ENCODE measurements around the gene SLC34A2.
A peak's percentile ranks its signal among the peaks of the same experiment; 100 is the strongest.

DNA sequence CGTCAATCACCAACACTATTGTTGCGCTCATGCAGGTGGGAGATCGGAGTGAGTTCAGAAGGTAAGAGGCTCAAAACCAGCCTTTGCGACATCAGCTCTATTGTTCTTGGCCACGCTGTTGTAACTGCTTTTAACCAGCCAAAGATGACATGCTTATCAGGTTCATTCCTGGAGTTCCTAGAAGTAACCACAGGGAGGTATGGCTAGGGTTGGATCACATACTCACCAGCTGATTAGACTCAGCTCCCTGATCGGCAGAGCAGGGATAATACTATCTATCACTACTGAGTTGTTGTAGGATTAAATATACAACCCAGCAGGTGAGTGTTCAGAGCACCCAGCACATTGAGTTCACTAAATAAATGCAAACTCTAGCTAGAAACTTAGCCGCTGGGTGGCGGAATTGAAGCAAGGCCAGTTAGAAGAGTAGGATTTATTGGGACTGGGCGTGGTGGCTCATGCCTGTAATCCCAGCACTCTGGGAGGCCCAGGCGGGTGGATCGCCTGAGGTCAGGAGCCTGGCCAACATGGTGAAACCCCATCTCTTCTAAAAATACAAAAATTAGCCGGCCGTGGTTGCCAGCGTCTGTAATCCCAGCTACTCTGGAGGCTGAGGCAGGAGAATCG, 12.4 kb downstream of the SLC34A2 start:
- TF ChIP-seq, protein P1, sequence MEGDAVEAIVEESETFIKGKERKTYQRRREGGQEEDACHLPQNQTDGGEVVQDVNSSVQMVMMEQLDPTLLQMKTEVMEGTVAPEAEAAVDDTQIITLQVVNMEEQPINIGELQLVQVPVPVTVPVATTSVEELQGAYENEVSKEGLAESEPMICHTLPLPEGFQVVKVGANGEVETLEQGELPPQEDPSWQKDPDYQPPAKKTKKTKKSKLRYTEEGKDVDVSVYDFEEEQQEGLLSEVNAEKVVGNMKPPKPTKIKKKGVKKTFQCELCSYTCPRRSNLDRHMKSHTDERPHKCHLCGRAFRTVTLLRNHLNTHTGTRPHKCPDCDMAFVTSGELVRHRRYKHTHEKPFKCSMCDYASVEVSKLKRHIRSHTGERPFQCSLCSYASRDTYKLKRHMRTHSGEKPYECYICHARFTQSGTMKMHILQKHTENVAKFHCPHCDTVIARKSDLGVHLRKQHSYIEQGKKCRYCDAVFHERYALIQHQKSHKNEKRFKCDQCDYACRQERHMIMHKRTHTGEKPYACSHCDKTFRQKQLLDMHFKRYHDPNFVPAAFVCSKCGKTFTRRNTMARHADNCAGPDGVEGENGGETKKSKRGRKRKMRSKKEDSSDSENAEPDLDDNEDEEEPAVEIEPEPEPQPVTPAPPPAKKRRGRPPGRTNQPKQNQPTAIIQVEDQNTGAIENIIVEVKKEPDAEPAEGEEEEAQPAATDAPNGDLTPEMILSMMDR (IDR thresholded peaks at IDR 0.05): peak; percentile 61
- TF ChIP-seq ZFX (IDR thresholded peaks at IDR 0.05; ENCODE audit: borderline replicate concordance): no peak
